Loucy (cell line): ENCODE measurements around the gene HERC5.

Experiments used
- H2AFZ ChIP-seq: fragments of 200-600 bp; sonication (generic); 2 replicates; pipeline ENCODE4 v1.6.0; 2016; ENCODE audit warnings: antibody characterized with exemption, mild to moderate bottlenecking, low read length, moderate library complexity
- H3F3A ChIP-seq: fragments of 200-600 bp; 2 replicates; pipeline ENCODE4 v1.6.0; 2016; ENCODE audit warnings: antibody characterized with exemption, low read depth, mild to moderate bottlenecking
- H3K27me3 ChIP-seq: fragments of 200-600 bp; sonication (generic); 2 replicates; pipeline ENCODE4 v1.6.1; 2014; ENCODE audit warnings: low read length, mild to moderate bottlenecking; ENCODE audit not compliant: insufficient read depth, poor library complexity, severe bottlenecking
- H3K36me3 ChIP-seq: fragments of 200-600 bp; sonication (generic); 2 replicates; pipeline ENCODE4 v1.6.1; 2016; ENCODE audit warnings: low read length; ENCODE audit not compliant: insufficient read depth
- H3K4me1 ChIP-seq: fragments of 200-600 bp; sonication (generic); 2 replicates; pipeline ENCODE4 v1.5.1; 2014; ENCODE audit warnings: low read length, mild to moderate bottlenecking; ENCODE audit not compliant: insufficient read depth, poor library complexity, severe bottlenecking
- H3K4me2 ChIP-seq: fragments of 200-600 bp; sonication (generic); 2 replicates; pipeline ENCODE4 v1.6.0; 2014; ENCODE audit warnings: antibody characterized with exemption, low read length, low read depth, mild to moderate bottlenecking; ENCODE audit not compliant: poor library complexity, severe bottlenecking
- H3K4me3 ChIP-seq: fragments of 200-600 bp; sonication (generic); 2 replicates; pipeline ENCODE4 v1.5.1; 2014; ENCODE audit warnings: low read length, mild to moderate bottlenecking, mixed read lengths; ENCODE audit not compliant: poor library complexity, severe bottlenecking
- H3K79me2 ChIP-seq: fragments of 200-600 bp; sonication (generic); 2 replicates; pipeline ENCODE4 v1.6.1; 2014; ENCODE audit warnings: low read length; ENCODE audit not compliant: insufficient read depth
- H3K9ac ChIP-seq: fragments of 200-600 bp; sonication (generic); 2 replicates; pipeline ENCODE4 v1.6.0; 2014; ENCODE audit warnings: mild to moderate bottlenecking, low read depth, low read length, moderate library complexity; ENCODE audit not compliant: poor library complexity, severe bottlenecking
- H3K9me2 ChIP-seq: fragments of 200-600 bp; sonication (generic); replicated peaks from 2 replicates; pipeline ENCODE4 v1.6.1; 2016; ENCODE audit warnings: low read depth, low read length, mixed read lengths
- H3K9me3 ChIP-seq: fragments of 200-600 bp; sonication (generic); 2 replicates; pipeline ENCODE4 v1.6.1; 2014; ENCODE audit warnings: mild to moderate bottlenecking, antibody characterized with exemption, low read length, low read depth; ENCODE audit not compliant: insufficient read depth
- H4K20me1 ChIP-seq: fragments of 200-600 bp; sonication (generic); 2 replicates; pipeline ENCODE4 v1.6.0; 2014; ENCODE audit warnings: antibody characterized with exemption, low read length, mild to moderate bottlenecking; ENCODE audit not compliant: insufficient read depth, poor library complexity, severe bottlenecking
- CTCF ChIP-seq: fragments of 200-600 bp; sonication (generic); conservative IDR thresholded peaks from 2 replicates; pipeline ENCODE4 v1.5.1; 2014; ENCODE audit warnings: mild to moderate bottlenecking, antibody characterized with exemption, low read length
- EZH2phosphoT487 ChIP-seq: fragments of 200-600 bp; IDR thresholded peaks from 2 replicates; pipeline ENCODE4 v1.6.1; 2018; ENCODE audit warnings: antibody characterized with exemption, mild to moderate bottlenecking, moderate library complexity, borderline replicate concordance

HERC5 gene

DNA sequence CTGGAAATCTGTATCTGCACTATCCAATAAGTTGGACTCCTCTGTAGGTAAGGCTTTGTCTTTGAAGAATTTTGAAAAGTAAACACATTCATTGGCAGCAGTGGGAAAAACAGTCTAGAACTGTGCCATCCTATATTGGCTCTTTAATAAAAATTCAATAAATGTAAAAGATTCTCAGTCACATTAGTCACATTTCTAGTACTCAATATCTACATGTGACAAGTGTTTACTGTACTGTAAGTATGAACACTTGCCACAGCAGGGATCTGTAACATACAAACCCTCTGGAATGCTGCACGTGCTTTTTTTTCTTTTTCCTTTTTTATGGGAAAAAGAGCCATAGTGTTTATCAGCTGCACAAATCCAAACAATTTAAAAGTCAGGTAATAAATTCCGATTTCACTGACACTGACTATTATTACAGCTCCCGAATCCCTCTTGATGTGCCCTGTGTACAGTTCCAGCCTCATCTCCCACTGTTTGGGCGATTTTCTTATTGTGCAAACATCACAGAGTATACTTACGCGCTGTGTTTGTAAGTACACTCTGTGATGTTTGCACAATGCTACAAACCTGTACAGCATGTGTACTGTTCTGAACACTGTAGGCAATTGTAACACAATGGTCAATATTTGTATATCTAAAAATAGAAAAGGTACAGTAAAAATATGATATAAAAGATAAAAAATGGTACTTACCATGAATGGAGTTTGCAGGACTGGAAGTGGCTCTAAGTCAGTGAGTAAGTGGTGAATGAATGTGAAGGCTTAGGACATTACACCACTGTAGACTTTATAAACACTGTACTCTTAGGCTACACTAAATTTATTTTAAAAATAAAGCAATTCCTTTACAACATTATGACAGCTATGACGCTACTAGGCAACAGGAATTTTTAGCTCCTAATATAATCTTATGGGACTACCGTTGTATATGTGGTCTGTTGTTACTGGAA lies 57.9 kb downstream of the HERC5 start:
- no peaks in the 10 kb centered on the region for H3K27me3 ChIP-seq
- no peaks in the 10 kb centered on the region for H3K9me3 ChIP-seq
- H3K9me2 ChIP-seq: no peaks in the 10 kb centered on the region
- no peaks in the 10 kb centered on the region for H3K36me3 ChIP-seq
- peak overlapping the region; percentile 42 for H3K4me2 ChIP-seq
- H3K4me3 ChIP-seq: no peak overlapping the region
- peaks cover under 1% of the 10 kb centered on the region; the same call in 1 of the 2 replicates for H3K79me2 ChIP-seq
- peak overlapping the region; percentile 52; the same call in 1 of the 2 replicates for H2AFZ ChIP-seq
- no peaks in the 10 kb centered on the region for H4K20me1 ChIP-seq
- no peak overlapping the region for H3K9ac ChIP-seq
- TF ChIP-seq CTCF (no peak), EZH2phosphoT487 (no peak)
- H3K4me1 ChIP-seq: no peaks in the 10 kb centered on the region
- no peaks in the 10 kb centered on the region for H3F3A ChIP-seq

DNA sequence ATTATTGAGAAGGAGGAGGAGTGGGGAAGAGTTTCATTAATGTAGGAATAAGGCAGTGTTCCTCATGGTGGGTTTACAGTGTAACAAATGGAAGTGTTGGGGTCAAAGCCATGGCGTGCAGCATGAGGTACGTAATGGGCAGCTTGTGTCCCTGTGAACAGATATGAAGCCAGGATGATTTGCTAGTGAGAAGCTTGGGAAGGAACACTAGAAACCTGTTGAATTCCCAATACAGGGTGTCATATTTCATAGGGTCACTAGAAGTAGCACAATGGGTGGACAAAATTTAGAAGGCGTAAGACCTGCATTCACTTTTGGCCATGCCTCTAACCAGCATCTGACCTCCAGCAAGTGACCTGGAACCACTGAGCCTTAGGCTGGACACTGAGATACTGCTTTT lies 59.8 kb downstream of the HERC5 start:
- no peak overlapping the region for H2AFZ ChIP-seq
- H3K4me2 ChIP-seq: no peak overlapping the region
- no peaks in the 10 kb centered on the region for H3K27me3 ChIP-seq
- TF ChIP-seq CTCF: no peak
- no peak for TF ChIP-seq EZH2phosphoT487
- H3K9ac ChIP-seq: no peak overlapping the region
- peaks cover 20% of the 10 kb centered on the region for H3K79me2 ChIP-seq
- H3K4me3 ChIP-seq: no peak overlapping the region
- peaks cover 10% of the 10 kb centered on the region for H4K20me1 ChIP-seq
- H3K36me3 ChIP-seq: no peaks in the 10 kb centered on the region; the same call in 1 of the 2 replicates
- H3K9me3 ChIP-seq: no peaks in the 10 kb centered on the region
- no peaks in the 10 kb centered on the region for H3K9me2 ChIP-seq
- H3F3A ChIP-seq: no peaks in the 10 kb centered on the region
- H3K4me1 ChIP-seq: peaks cover 18% of the 10 kb centered on the region

GRCh38 chr4:88517825-88518224 lies 60.9 kb downstream of the HERC5 start:
- no peaks in the 10 kb centered on the region for H3K27me3 ChIP-seq
- H3K36me3 ChIP-seq: no peaks in the 10 kb centered on the region; the same call in 1 of the 2 replicates
- H3K4me1 ChIP-seq: peaks cover 28% of the 10 kb centered on the region
- H3K4me2 ChIP-seq: no peak overlapping the region
- H2AFZ ChIP-seq: no peak overlapping the region
- no peak for TF ChIP-seq CTCF
- no peak for TF ChIP-seq EZH2phosphoT487
- no peak overlapping the region for H3K4me3 ChIP-seq
- H3K9me3 ChIP-seq: no peaks in the 10 kb centered on the region
- no peak overlapping the region for H3K9ac ChIP-seq
- peaks cover 20% of the 10 kb centered on the region for H4K20me1 ChIP-seq
- H3F3A ChIP-seq: no peaks in the 10 kb centered on the region
- H3K9me2 ChIP-seq: no peaks in the 10 kb centered on the region
- peaks cover 30% of the 10 kb centered on the region for H3K79me2 ChIP-seq
